ENCODE measurements around the gene GBGT1.
"Not testable (repeated sequence)": the region's sequence is repeated elsewhere in the genome, so short reads cannot be mapped to it uniquely, and the experiment has no call there.

The GBGT1 gene

GRCh38 chr9:133205996-133206931 is 42.5 kb upstream of the GBGT1 start:
- Histone ChIP-seq H3K9ac (no peak overlapping the region), H3K27me3 (no peaks in the 10 kb centered on the region), H3K4me2 (no peak overlapping the region), H3K9me3 (replicated peaks in 1 of 11) (peaks cover 4 to 9% (median 6%) of the 10 kb centered on the region in 11 experiments; a peak in 18 of 22 replicates), H3K4me3 (no peak overlapping the region), H4K20me1 (no peaks in the 10 kb centered on the region), H3K36me3 (no peaks in the 10 kb centered on the region), H3K27ac (no peak overlapping the region), H3K4me1 (no peaks in the 10 kb centered on the region)
- TF ChIP-seq Cebpa-rat (IDR thresholded peaks at IDR 0.05): no peak

DNA sequence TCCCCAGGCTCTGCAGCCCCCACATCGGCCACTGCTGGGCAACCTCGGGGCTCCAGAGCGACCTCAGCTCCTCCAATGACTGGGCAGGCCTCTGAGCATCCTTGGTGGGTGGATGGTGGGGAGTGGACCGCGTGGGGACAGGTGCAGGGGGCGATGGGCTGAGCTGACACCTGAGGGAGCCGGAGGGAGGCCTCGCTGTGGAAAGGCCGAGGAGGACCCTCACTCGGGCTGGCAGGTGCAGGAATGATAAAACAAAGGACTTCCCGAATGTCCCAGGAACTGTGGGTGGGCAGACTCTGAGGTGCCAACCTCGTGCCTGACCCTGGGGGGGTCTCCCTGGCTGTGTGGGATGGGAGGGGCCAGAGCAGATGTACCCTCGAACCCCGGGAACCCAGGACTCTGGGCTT is 41.8 kb upstream of the GBGT1 start:
- not testable (repeated sequence) for H3K4me3 ChIP-seq; H3K9me3 ChIP-seq (replicated peaks in 1 of 11); H4K20me1 ChIP-seq; H3K36me3 ChIP-seq; H3K27me3 ChIP-seq; H3K9ac ChIP-seq; H3K4me2 ChIP-seq; H3K4me1 ChIP-seq; H3K27ac ChIP-seq

GRCh38 chr9:133204993-133205336 is 41.3 kb upstream of the GBGT1 start:
- TF ChIP-seq Cebpa-rat (IDR thresholded peaks at IDR 0.05): no peak
- no peaks in the 10 kb centered on the region for H3K27me3 ChIP-seq

DNA sequence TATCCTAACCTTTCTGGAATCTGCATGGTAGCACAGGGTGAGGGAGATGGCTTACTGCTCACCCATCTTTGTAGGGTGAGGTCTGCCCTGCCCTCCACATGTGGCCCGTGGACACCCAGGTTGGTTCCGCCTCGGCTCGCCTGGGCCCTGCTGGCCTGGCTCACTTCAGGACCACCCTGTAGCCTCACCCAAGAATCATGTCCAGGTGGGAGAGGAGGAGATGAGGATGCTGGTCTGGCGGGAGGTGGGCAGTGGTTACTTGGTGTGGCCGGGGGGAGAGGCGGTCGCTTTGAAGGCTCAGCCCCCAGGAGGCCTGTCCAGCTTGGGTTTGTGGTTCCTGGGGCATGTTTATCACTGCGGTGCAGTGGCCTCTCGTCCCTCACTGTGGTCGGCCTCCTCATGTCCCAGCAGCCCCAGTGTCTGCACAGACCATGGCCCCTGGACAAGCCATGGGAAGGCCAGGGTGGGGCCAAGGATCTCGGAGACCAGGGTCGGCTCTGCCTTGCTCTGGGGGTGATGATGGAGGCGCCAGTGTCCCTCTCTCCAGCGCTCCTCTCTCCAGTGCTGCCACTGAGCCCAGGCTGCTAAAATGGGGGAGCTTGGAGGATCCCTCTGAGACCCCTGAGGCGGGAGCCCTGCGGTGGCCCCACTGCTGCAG is 40.8 kb upstream of the GBGT1 start:
- Histone ChIP-seq H3K27ac (no peak overlapping the region), H3K4me1 (peaks cover 0 to 3% (median 0%) of the 10 kb centered on the region in 10 experiments; a peak in 2 of 20 replicates), H3K27me3 (peaks cover 0 to 5% (median 0%) of the 10 kb centered on the region in 11 experiments; a peak in 5 of 22 replicates), H4K20me1 (no peaks in the 10 kb centered on the region; a peak in 1 of 22 replicates), H3K4me2 (no peak overlapping the region), H3K4me3 (no peak overlapping the region), H3K9ac (no peak overlapping the region), H3K9me3 (replicated peaks in 1 of 11) (no peaks in the 10 kb centered on the region), H3K36me3 (no peaks in the 10 kb centered on the region)
- no peak for TF ChIP-seq Cebpa-rat (IDR thresholded peaks at IDR 0.05)

More at GRCh38 chr9:133204993-133205336, 41.3 kb upstream of the GBGT1 start:
- Histone ChIP-seq H3K27ac (no peak overlapping the region), H3K9ac (no peak overlapping the region), H3K4me3 (no peak overlapping the region), H3K9me3 (replicated peaks in 1 of 11) (no peaks in the 10 kb centered on the region), H3K36me3 (no peaks in the 10 kb centered on the region), H3K4me2 (no peak overlapping the region), H4K20me1 (no peaks in the 10 kb centered on the region; a peak in 1 of 22 replicates), H3K4me1 (no peaks in the 10 kb centered on the region)

GRCh38 chr9:133203506-133204075 is 39.9 kb upstream of the GBGT1 start:
- H3K9ac ChIP-seq: no peak overlapping the region
- no peak overlapping the region for H3K4me3 ChIP-seq
- no peaks in the 10 kb centered on the region for H3K9me3 ChIP-seq (replicated peaks in 1 of 11)
- H3K27me3 ChIP-seq: peaks cover 0 to 5% (median 0%) of the 10 kb centered on the region in 11 experiments; a peak in 5 of 22 replicates
- peaks cover 0 to 9% (median 0%) of the 10 kb centered on the region in 10 experiments; a peak in 2 of 20 replicates for H3K4me1 ChIP-seq
- H3K27ac ChIP-seq: no peak overlapping the region
- H4K20me1 ChIP-seq: no peaks in the 10 kb centered on the region; a peak in 1 of 22 replicates
- no peak for TF ChIP-seq Cebpa-rat (IDR thresholded peaks at IDR 0.05)
- no peak overlapping the region for H3K4me2 ChIP-seq
- H3K36me3 ChIP-seq: no peaks in the 10 kb centered on the region

DNA sequence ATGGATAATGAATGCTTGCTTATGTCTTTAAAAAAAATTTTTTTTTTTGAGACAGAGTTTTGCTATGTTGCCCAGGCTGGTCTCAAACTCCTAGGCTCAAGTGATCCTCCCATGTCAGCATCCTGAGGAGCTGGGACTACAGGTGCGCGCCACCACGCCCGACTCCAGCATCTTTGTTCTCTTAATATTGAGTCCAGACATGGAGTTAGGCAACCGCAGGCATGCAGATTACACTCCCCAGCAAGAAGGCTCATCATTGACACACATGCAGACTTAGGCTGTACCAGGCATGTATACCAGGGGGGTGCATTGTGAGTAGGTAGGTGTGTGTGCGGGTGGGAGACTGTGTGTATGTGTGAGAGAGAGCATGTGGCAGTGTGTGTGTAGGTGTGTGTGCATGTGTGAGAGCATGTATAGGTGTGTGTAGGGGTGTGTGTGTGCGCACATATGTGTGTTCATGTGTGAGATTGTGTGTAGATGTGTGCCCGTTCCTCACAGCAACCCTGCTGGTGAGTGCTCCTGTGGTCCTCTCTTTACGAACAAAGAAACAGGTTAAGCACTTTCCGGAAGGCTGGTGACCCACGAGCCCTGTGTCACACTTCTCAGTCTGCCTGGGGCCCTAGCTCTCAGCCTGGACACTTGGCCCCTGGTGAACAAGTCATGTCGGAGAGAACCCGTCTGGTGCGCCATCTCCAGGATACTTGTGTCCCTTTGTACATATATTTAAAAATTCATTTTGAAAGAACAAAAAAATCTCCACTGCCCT is 39.2 kb upstream of the GBGT1 start:
- TF ChIP-seq Cebpa-rat (IDR thresholded peaks at IDR 0.05): no peak
- H3K27ac ChIP-seq: no peak overlapping the region
- H4K20me1 ChIP-seq: no peaks in the 10 kb centered on the region; a peak in 1 of 22 replicates
- no peaks in the 10 kb centered on the region for H3K36me3 ChIP-seq
- H3K27me3 ChIP-seq: peaks cover 0 to 5% (median 0%) of the 10 kb centered on the region in 11 experiments; a peak in 5 of 22 replicates
- H3K4me3 ChIP-seq: no peak overlapping the region
- peaks cover 0 to 9% (median 0%) of the 10 kb centered on the region in 10 experiments; a peak in 2 of 20 replicates for H3K4me1 ChIP-seq
- no peaks in the 10 kb centered on the region for H3K9me3 ChIP-seq (replicated peaks in 1 of 11)
- no peak overlapping the region for H3K4me2 ChIP-seq
- no peak overlapping the region for H3K9ac ChIP-seq

GRCh38 chr9:133202145-133202513 is 38.4 kb upstream of the GBGT1 start:
- Histone ChIP-seq H3K9me3 (replicated peaks in 1 of 11) (no peaks in the 10 kb centered on the region), H3K4me3 (no peak overlapping the region), H3K27ac (no peak overlapping the region), H3K4me2 (no peak overlapping the region), H4K20me1 (no peaks in the 10 kb centered on the region; a peak in 1 of 22 replicates), H3K4me1 (peaks cover 0 to 9% (median 0%) of the 10 kb centered on the region in 10 experiments; a peak in 2 of 20 replicates), H3K27me3 (peaks cover 0 to 5% (median 0%) of the 10 kb centered on the region in 11 experiments; a peak in 5 of 22 replicates), H3K9ac (no peak overlapping the region), H3K36me3 (no peaks in the 10 kb centered on the region)
- TF ChIP-seq Cebpa-rat (IDR thresholded peaks at IDR 0.05): no peak

DNA sequence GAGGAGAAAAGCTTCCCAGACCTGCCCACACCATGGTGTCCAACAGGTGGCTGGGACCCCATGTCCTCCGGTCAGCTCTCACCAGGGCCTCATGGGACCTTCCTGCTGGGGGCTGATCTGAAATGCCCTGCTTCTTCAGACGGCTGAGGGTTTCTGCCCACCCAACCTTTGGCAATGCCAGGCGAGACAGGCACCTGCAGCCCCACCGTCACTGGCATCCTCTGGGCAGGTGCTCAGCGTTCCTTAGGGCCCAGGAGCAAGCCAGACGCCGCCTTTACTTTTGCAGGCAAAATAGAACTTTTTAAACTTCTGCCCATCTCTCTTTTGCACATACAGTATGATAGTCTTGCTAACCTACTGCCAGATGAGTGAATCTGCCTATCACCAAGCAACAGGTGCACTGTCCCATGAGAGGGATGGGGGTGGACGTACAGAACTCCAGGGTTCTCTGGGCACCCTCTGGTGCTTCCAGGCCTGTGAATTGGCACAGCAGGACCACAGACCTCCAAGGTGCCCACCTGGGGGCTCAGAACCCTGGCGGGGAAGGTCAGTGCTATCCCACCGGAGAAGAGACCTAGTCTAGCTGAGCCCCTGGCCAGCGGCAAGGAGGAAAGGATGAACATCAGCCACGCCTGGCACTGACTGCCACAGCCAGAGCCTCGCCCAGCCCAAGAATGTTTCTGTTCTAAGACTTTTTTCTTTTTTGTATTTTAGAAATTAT is 37.9 kb upstream of the GBGT1 start:
- Histone ChIP-seq H3K36me3 (no peaks in the 10 kb centered on the region), H3K9me3 (replicated peaks in 1 of 11) (no peaks in the 10 kb centered on the region), H3K27me3 (peaks cover 0 to 5% (median 0%) of the 10 kb centered on the region in 11 experiments; a peak in 5 of 22 replicates), H4K20me1 (no peaks in the 10 kb centered on the region; a peak in 1 of 22 replicates), H3K4me2 (no peak overlapping the region), H3K4me3 (no peak overlapping the region), H3K9ac (no peak overlapping the region), H3K4me1 (peaks cover 0 to 9% (median 0%) of the 10 kb centered on the region in 10 experiments; a peak in 2 of 20 replicates), H3K27ac (no peak overlapping the region)
- no peak for TF ChIP-seq Cebpa-rat (IDR thresholded peaks at IDR 0.05)

All from BLaER1 treated with 17β-estradiol and CSF1 and Interleukin-3, amounts not matched to agents 10 nM and 100 nM (cell line).